ENCODE results near the gene TCEANC2.

GRCh38 chr1:54096227-54096876 is 42.9 kb downstream of the TCEANC2 start:
- TF ChIP-seq CTCF (conservative IDR thresholded peaks at IDR 0.05; ENCODE audit: low read depth, low read length) (no peak), POLR2A (IDR thresholded peaks at IDR 0.05; ENCODE audit: low read depth, low read length) (no peak), MAZ (IDR thresholded peaks at IDR 0.05; ENCODE audit: borderline replicate concordance, low read depth, low read length) (no peak), RFX5 (IDR thresholded peaks at IDR 0.05; ENCODE audit: low read depth, low read length) (no peak), ELK1 (IDR thresholded peaks at IDR 0.05; ENCODE audit: borderline replicate concordance, low read depth, low read length) (no peak), NFE2L2 (IDR thresholded peaks at IDR 0.05; ENCODE audit: low read depth, low read length) (no peak)
